ENCODE data around the gene SHISA8.
"Not testable (repeated sequence)": the region's sequence is repeated elsewhere in the genome, so short reads cannot be mapped to it uniquely, and the experiment has no call there.

SHISA8 gene

DNA sequence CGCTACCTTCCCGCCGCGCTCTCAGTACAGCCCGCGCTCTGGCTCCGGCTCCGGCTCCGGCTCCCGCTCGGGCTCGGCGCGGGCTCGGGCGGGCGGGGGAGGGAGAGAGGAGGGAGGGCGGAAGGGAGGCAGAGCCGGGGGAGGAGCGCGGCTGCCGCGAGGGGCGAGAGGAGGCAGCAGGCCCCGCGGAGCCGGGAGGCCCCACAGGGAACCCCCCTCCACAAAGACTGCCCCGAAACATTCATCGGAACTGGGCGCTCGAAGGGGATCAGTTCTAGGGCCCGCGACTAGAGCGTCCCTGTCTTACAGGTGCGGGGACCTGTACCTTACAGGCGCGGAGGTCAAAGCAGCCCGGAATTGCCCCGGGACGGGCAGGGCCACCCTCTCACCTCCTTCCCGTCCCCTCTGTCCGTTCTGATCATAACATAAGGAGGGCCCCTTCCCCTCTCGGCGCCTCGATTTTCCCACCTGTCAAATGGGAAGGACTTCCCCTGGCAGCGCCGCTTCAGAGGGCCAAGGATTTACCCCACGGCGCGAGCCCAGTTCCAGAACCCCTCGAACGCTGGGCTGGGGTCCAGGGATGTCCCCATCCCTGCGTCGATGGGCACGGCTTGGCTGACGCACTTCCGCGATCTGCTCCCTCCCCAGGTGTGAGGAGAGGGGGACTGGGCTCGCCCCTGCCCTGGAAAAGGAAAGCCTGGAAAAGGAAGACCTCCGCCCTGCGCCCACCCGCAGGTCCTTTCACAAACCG lies at the start of gene SHISA8:
Gene SHISA8 (minus strand): TSS at position 40 of the 751 bp plus-strand sequence. CDS start 407 bp downstream, outside the sequence.
- peak; percentile 34 to 53 for DNase-seq (ENCODE audit: low read depth in 1 of 2, low spot score in 1 of 2)

DNA sequence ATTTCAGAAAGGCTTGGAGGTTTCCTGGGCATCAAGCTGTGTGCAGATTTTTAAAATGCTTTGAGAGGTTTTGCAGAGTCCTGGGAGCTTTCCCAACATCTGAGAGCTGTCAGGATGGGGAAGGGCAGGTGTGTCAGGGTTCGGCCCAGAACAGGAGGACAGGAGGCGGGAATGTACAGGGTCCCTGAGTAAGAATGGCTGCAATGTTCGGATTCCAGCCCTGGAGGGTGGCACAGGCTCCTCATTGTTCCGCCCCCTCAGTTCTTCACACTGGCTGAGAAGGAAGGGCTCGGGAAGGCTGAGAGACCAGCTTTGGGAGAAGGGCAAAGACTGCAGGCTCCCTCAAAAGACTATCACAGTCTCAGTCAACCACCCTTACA lies 49.2 kb upstream of the SHISA8 start:
- no peak for DNase-seq (ENCODE audit: low read depth in 1 of 2, low spot score in 1 of 2)

DNA sequence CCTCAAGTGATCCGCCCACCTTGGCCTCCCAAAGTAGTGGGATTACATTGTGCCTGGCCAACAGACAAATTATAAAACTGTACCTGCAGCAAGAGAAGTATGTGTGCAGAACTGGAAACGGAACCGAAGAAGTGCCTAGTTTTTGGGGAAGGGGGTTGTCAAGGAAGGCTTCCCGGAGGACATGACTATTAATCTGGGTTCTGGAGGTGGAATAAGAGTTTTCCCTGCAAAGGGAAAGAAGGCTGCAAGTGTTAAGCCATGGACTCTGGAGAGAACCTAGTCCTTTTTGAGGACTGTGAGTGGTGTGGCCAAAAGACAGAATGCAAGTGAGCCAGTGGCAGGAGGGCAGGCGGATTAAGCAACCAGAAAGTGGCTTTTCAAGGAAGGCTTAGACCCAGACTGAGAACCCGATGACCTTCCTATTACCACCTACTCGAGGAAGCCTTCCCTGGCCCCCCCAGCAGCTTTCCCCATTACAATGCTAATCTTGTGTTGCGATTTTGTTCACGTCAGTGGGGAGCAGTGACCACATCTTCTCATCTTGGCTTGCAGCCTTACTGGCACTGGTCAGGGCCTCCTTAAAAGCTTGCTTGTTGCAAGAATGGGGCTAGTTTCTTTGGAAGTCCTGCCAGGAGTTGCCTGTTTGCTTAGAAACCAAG lies 48.7 kb upstream of the SHISA8 start:
- DNase-seq (ENCODE audit: low read depth in 1 of 2, low spot score in 1 of 2): no peak

DNA sequence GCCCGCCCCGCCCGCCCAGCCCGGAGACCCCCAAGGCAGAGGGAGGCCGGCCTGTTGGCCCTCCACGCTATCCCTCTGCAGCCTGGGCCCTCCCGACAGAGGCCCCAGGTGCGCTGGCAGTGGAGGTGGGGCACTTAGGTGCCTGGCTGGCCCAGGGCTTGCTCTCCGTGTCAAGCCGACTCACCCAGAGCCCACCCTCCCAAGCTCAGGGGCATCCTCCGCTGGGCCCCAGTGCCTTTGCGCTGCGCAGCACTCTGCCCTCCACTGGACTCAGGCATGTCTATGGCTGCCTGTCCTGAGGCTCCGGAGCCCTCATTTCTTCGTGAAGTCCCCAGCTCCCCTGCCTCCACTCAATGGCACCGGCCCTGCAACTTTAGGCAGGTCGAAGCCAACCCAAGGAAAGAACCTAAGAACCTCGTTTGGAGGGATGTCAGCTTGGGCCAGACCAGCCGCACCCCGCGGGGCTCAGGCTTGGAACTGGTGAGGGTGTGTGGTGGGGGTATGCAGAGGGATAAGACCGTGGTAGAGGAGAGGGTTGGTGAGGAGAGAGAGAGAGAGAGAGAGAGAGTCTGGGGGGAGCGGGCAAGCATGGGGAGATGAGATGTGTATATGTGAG lies 43.2 kb upstream of the SHISA8 start:
- DNase-seq (ENCODE audit: low read depth in 1 of 2, low spot score in 1 of 2): no peak

DNA sequence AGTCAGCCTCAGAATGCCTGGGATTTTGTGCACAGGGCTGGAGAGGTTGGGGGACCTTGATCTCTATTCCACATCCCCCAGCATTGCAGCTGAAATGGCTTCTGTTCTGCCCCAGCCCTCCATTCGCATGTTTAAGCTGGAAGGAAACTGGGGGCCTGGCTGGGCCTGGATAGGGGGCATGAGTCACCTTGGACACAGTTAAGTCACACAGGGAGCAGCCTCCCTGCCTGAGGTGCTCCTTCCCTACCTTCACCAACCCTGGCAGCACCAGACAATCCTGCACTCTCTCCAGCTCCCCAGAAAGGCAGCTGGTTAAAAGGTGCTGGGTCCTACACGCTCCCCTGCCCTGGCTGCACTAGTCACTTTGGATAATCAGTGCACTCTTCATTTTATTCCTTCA lies 37.8 kb upstream of the SHISA8 start:
- no peak for DNase-seq (ENCODE audit: low read depth in 1 of 2, low spot score in 1 of 2)

DNA sequence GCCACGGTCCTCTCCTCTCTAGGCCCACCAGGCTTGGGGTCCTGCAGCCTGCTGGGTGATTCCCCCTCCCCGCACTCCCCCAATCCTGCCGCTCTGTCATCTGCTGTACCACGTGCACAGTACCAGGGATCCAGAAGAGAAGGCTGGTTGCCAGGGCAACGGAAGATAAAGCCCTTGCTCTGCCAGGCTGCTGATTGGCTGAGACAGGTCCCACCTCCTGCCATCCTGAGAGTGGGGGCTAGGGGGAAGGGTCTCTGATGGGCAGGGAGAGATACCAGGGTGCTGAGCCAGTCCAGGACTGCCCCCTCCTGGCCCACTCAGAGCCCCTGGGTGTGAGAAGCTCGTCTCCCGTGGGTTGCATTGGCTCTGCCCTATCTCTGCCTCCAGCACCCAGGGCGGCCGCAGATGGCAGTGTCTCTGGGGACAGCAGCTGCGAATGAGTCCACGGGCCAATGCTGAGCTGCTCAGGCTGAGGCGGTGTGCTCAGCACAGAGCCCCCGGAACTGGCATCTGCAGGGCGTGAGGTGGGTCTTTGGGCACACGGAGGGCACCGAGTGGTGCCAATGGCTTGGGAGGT lies 37.1 kb upstream of the SHISA8 start, which contains the start of gene SMIM45:
Gene SMIM45 (plus strand): TSS at position 253 of the 577 bp plus-strand sequence.
- no peak for DNase-seq (ENCODE audit: low read depth in 1 of 2, low spot score in 1 of 2)

DNA sequence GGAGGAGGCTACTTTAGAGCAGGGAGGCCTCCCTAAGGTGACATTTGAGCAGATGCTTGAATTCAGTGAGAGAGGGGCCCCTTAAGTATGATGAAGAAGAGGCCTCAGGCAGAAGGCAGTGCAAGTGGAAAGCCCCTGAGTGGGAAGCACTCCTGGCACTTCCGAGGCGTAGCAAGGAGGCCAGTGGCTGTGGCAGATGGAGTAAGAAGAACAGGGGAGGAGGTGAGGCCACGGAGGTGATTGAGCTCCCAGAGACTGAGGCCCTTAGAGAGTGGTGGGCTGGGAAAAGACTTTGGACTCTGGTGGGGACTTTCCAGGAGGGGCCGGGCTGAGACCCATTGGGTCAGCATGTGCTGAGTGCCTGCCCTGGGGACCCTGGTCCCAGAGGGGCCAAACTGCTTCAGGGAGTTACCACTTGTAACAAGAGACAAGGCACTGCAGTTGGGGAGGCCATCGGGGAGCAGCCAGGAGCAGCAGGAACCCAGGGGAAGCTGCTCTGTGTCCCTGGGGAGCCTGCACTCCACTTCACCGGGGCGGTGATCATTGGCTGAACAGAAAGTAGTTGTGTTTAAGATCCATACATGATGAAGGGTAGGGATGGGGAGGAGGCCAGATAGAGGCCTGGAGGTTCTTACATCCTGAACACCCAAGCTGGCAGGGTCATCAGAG lies 34.6 kb upstream of the SHISA8 start:
- DNase-seq (ENCODE audit: low read depth in 1 of 2, low spot score in 1 of 2): no peak

DNA sequence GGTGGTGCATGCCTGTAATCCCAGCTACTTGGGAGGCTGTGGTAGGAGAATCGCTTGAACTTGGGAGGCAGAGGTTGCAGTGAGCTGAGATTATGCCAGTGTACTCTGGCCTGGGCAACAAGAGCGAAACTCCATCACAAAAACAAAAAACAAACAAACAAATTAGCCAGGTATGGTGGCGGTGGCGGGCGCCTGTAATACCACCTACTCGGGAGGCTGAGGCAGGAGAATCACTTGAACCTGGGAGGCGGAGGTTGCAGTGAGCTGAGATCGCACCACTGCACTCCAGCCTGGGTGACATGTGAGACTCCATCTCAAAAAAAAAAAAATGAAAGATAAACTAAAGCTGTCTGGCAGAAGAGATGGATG lies 34.0 kb upstream of the SHISA8 start:
- not testable (repeated sequence) for DNase-seq (ENCODE audit: low read depth in 1 of 2, low spot score in 1 of 2)

DNA sequence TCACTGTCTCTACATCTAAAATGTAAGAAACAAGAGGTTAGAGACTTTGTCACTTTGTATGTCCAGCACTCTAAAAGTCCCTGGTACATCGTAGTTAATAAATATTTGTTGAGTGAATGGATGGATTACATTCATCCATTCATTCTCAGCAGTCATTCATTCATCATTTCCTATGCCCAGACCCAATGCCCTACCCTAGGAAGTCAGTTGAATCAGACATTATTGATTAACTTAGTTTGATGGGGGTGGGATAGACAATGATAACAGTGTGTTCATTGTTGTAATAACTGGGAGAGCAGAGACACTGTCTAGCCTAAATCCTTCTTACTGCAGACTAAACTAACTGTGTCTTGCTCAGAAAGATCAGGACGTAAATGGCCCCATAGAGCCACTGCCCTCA lies 33.3 kb upstream of the SHISA8 start:
- DNase-seq (ENCODE audit: low read depth in 1 of 2, low spot score in 1 of 2): no peak

DNA sequence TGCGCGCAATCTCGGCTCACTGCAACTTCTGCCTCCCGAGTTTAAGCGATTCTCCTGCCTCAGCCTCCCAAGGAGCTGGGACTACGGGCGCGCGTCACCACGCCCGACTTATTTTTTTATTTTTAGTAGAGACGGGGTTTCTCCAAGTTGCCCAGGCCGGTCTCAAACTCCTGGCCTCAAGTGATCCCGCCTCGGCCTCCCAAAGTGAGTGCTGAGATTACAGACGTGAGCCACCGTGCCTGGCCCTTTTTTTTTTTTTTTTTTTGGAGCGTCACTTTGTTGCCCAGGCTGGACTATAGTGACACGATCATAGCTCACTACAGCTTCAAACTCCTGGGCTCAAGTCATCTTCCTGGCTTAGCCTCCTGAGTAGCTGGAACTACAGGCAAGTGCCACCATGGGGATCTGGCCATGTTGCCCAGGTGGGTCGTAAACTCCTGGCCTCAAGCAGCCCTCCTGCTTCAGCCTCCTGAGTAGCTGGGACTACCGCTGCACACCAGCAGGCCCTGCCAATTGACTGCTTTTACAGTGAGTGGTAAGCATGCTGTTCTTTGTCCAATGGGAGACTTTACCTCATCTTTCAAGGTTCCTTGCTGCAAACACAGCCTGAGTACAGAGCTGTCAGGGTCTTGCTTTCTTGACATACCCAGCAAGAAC lies 32.7 kb upstream of the SHISA8 start:
- no peak for DNase-seq (ENCODE audit: low read depth in 1 of 2, low spot score in 1 of 2)

DNA sequence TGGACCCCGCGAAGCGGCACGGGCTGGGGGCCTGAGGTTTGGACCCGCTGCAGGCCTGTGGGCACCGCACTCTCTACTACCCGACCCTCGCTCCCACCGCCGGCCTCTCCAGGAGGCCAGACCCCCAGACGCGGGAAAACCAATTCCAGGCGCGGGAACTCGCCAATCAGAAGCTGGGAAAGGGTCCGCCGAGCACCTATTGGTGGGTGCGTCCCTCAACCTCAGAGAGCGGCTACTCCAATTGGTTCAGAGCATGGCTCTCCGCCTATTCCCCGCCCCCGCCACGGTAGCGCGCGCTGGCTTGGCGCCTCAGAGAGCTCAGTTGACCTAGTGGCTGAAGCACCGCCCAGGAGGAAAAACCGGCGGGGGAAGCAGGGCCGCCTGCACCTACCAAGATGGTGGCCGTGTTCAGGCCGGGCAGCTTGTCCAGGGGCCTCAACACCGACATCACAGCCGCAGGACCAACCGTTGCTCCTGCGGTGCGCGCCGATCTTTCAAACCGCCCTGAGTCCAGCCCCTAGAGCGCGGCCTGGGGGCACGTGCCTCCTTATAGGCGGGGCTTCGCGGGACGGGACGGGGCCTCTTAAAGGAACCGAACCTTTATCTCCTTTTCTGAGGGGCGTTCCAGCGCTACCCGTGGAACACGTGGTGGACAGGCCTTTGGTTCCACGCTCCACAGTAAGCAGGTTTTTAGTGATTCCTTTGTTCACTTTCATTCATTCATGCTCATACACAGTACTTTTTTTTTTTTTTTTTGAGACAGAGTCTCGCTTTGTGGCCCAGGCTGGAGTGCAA lies 32.0 kb upstream of the SHISA8 start, which contains the start of gene CENPM:
Gene CENPM (minus strand): TSS at position 524 of the 795 bp plus-strand sequence. CDS start 76 bp downstream, at position 448.
- DNase-seq (ENCODE audit: low read depth in 1 of 2, low spot score in 1 of 2): peak; percentile 70 to 81

DNA sequence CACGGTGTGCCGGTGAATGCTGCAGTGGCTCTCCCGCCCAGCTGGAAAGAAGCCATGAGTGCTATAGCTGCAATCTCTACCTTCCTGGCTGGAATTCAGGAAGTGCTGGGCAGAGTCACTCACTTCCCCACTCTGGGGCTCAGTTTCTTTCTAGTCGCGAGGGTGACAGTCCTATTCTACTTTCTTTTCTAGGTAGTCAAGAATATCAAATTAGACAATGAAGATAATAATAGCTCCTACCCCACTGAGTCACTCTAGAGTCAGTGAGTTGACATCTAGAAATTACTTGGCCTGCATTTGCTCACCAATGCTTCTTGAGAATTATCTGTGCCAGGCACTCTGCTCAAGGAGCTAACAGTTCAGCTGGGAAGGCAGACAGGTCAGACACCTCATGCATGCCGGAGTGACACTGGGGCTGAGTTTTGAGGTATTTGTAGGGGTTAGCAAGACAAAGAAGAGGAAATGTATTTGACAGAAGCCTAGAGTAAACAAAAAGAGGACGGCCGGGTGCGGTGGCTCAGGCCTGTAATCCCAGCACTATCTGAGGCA lies 28.9 kb upstream of the SHISA8 start:
- no peak for DNase-seq (ENCODE audit: low read depth in 1 of 2, low spot score in 1 of 2)

DNA sequence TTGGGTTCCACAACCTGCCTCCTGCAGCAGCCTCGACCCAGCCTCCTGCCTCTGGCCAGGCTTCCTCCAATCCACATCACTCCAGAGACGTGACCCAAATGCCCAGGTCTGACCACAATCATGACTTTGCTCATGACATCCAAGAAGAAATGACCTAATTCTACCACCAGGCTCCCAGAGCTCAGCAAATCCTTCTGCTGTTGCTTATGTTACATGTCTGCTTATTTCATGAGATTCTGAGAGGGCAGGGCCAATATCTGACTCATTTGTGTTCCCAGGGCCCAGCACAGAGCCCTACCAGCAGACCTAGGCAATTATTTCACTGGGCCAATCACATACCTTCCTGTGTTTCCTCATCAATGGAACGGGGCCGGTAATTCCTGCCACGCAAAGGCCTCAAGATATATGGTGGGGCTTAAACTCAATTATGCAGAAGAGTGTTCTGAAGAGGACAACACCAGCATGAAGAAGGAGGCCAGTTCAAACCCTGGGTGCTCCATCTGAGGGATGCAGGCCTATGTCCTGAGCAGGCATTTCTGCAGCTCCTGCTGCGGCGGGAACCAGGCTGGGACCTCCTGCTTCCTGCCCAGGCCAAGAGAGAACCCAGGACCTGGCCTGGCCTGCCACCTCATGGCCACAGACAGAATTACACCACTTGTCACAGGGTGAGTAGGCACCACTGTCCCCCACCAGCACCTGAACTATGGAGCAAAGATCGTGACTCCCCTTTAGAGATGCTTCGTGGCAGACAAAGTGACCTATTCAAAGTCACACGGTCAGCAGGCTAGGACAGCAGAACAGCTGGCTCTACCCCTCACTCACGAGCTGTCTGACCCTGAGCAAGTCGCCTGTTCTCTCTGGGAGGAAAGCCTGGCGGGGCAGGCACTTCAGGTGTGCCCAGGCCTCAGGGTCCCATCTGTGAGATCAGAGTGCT lies 26.2 kb upstream of the SHISA8 start:
- peak; percentile 73 to 78 for DNase-seq (ENCODE audit: low read depth in 1 of 2, low spot score in 1 of 2)

DNA sequence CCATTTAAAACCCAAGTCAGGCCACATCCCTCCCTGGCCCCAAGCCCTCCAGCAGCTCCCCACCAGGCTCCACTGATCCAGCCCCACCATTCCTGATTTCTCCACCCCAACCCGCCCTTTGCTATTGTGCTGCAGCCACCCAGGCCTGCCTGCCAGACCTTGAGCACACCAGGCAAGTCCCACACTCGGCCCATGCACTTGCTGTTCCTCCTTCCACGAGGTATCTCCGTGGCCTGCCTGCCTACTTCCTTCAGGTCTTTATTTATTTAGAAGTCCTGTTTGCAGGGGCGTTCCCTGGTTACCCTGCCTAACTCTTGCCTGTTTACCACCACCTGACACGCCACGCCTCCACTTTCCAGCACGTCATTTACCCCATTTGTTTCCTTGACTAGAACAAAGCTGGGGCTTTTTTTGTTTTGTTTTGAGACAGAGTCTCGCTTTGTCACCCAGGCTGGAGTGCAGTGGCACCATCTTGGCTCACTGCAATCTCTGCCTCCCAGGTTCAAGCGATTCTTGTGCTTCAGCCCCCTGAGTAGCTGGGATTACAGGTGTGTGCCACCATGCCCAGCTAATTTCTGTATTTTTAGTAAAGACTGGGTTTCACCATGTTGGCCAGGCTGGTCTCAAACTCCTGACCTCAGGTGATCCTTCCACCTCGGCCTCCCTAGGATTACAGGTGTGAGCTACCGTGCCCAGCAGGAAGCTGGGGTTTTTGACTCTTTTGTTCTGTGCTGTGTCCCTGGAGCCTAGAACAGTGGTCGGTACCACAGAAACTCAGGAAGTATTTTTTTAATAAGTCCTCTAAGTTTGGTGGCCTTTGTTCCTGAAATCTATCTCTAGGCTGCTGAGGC lies 25.3 kb upstream of the SHISA8 start:
- DNase-seq (ENCODE audit: low read depth in 1 of 2, low spot score in 1 of 2): peak; percentile 78 to 87

DNA sequence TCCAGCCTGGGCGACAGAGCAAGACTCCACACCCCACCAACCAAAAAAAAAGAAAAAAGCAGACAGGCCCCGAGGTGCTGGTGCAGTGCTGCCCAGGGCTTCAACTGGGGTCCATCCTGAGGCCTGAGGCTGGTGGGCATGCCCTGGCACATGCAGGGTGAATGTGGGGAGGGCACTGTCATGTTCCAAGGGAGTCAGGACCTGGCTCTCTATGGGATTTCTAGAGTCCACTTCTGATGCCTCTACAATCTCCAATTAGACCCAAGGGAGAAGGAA lies 22.0 kb upstream of the SHISA8 start:
- no peak for DNase-seq (ENCODE audit: low read depth in 1 of 2, low spot score in 1 of 2)

DNA sequence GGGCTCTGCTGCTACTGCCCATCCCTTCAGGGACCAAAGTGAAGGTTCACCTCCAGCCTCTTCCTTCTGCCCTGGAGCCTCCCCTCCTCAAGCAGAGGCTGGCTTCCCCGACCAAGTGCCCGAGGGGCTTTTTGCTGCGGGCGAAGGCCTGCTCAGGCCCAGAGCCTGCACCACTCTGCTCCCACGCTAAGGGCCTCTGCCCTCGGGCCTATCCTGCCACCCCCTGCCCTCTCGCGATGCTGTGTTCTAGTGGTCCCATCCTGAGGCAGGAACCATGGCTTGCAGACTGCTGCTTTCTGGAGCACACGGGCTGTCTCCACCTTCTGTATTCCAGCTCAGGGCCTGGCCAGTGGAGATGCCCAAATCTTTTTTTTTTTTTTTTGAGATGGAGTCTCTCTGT lies 20.6 kb upstream of the SHISA8 start:
- DNase-seq (ENCODE audit: low read depth in 1 of 2, low spot score in 1 of 2): no peak

DNA sequence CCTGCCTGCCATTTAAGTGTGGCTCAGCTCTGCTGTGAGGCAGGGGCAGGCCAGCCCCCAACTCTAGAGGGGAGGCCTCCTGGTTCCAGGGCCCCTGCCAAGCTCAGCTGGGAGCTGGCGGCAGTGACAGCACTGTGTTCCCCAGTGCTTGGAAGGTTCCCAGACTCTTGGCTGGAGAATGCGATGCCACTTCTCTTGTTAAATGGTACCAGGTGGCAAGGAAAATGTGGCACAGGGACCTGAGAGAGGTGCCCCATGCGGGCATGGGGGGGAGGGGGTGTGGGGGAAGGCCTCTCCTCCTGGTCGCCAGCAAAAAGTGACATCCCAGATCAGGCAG lies 20.1 kb upstream of the SHISA8 start:
- DNase-seq (ENCODE audit: low read depth in 1 of 2, low spot score in 1 of 2): no peak

Measured in stimulated activated CD4-positive, alpha-beta T cell treated with anti-CD3 and anti-CD28 coated beads, Interleukin-15, amount 100 ng/mL, for 1 hour (primary cell).